ENCODE data around the gene SLC17A5. TPM values are rescaled to one million over a fixed set of nuclear protein-coding genes. Genes with fewer than 3 reads are reported as not detected.
A peak's percentile ranks its signal among the peaks of the same experiment; 100 is the strongest.

The SLC17A5 gene
- total and polyA plus RNA-seq, 2 donors (not counting 3 experiments of a cell fraction or from before 2014, with no cell fraction given): 15.2 to 18.7 TPM

DNA sequence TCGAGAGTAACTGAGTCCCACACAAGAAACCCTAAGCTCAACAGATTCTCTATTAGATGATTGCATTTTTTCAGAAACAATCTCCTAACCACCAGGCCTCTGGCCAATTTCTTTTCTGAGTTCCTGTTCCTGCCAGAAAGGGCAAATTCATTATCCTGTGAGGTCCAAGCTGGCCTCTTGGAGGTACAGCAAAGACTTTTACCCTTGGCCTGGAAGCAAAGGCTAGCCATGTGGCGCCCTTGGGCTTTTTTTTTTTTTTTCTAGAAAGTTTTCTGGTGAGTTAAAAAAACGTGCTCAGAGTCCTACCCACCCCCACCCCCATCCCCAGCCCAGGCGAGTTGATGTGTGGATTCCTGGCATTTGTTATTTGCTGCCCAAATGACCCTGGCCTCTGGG, 73.9 kb downstream of the SLC17A5 start:
- no peaks in the 10 kb centered on the region for H3K9me1 ChIP-seq (replicated peaks; ENCODE audit: control insufficient read depth, extremely low read depth, insufficient read depth, low read length)
- peaks cover 26% of the 10 kb centered on the region for H3K4me1 ChIP-seq (ENCODE audit: control insufficient read depth, extremely low read depth, insufficient read depth, low read length)
- no peak for DNase-seq (ENCODE audit: low read depth, low spot score)
- no peaks in the 10 kb centered on the region for H3K36me3 ChIP-seq (ENCODE audit: control insufficient read depth in 2 of 2, extremely low read depth in 1 of 2, insufficient read depth in 2 of 2, low read length in 2 of 2)
- H2AFZ ChIP-seq (ENCODE audit: low read depth, low read length): no peak overlapping the region
- H3K27ac ChIP-seq (ENCODE audit: insufficient read depth, low read depth, low read length): peak overlapping the region; percentile 100
- TF ChIP-seq, protein P1, sequence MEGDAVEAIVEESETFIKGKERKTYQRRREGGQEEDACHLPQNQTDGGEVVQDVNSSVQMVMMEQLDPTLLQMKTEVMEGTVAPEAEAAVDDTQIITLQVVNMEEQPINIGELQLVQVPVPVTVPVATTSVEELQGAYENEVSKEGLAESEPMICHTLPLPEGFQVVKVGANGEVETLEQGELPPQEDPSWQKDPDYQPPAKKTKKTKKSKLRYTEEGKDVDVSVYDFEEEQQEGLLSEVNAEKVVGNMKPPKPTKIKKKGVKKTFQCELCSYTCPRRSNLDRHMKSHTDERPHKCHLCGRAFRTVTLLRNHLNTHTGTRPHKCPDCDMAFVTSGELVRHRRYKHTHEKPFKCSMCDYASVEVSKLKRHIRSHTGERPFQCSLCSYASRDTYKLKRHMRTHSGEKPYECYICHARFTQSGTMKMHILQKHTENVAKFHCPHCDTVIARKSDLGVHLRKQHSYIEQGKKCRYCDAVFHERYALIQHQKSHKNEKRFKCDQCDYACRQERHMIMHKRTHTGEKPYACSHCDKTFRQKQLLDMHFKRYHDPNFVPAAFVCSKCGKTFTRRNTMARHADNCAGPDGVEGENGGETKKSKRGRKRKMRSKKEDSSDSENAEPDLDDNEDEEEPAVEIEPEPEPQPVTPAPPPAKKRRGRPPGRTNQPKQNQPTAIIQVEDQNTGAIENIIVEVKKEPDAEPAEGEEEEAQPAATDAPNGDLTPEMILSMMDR (IDR thresholded peaks at IDR 0.05; ENCODE audit: extremely low read depth in 1 of 2, insufficient read depth in 1 of 2, low read depth in 1 of 2, low read length in 2 of 2): no peak
- TF ChIP-seq GATA2 (IDR thresholded peaks at IDR 0.05; ENCODE audit: insufficient read depth, insufficient read length, low read depth, low read length): no peak
- TF ChIP-seq EZH2 (IDR thresholded peaks at IDR 0.05; ENCODE audit: borderline replicate concordance, low read depth, low read length, severe bottlenecking): no peak
- peak; percentile 53 for TF ChIP-seq POLR2A (IDR thresholded peaks at IDR 0.05; ENCODE audit: low read depth, low read length)
- no peak for TF ChIP-seq POLR2AphosphoS5 (IDR thresholded peaks at IDR 0.05; ENCODE audit: insufficient read depth, low read depth, low read length)
- no peak for TF ChIP-seq FOS (IDR thresholded peaks at IDR 0.05; ENCODE audit: borderline replicate concordance, insufficient read depth, low read length)
- TF ChIP-seq MYC (IDR thresholded peaks at IDR 0.05; ENCODE audit: low read depth, low read length): peak; percentile 10
- TF ChIP-seq JUN (IDR thresholded peaks at IDR 0.05; ENCODE audit: borderline replicate concordance, insufficient read depth, insufficient read length, low read depth): no peak
- TF ChIP-seq, protein P2, sequence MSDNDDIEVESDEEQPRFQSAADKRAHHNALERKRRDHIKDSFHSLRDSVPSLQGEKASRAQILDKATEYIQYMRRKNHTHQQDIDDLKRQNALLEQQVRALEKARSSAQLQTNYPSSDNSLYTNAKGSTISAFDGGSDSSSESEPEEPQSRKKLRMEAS (IDR thresholded peaks at IDR 0.05; ENCODE audit: insufficient read depth, insufficient read length): no peak
- ChIA-PET CTCF (interaction anchor here (0.6 to 2.6 kb wide), 21 partner anchors 8 to 191 kb away, joined by 3 to 32 read pairs (median 5); partner anchors contain the start of genes EEF1A1 and SLC17A5), POLR2A (interaction anchor here (0.5 to 2.8 kb wide), 10 partner anchors 13 to 134 kb away, joined by 3 to 74 read pairs (median 4); partner anchors contain the start of genes EEF1A1 and SLC17A5)
- no peak overlapping the region for H3K4me3 ChIP-seq (replicated peaks in 1 of 3; ENCODE audit: insufficient read depth in 1 of 3, low read depth in 1 of 3, low read length in 3 of 3)
- no peaks in the 10 kb centered on the region for H4K20me1 ChIP-seq (replicated peaks; ENCODE audit: control insufficient read depth, extremely low read depth, insufficient read depth, low read length)
- FAIRE-seq: no peak
- H3K4me2 ChIP-seq (ENCODE audit: insufficient read depth, low read length): peak overlapping the region; percentile 60
- H3K9ac ChIP-seq (replicated peaks; ENCODE audit: extremely low read depth, insufficient read depth, low read length): peak overlapping the region; percentile 99
- dilution Hi-C loops (cut with MboI; ENCODE audit: extremely low pct_ligation_motif_present, low sequenced_read_pairs): loop anchor here (10.0 kb wide), 1 partner anchor 65 kb away; no protein-coding TSS in a partner anchor
- no peaks in the 10 kb centered on the region for H3K79me2 ChIP-seq (ENCODE audit: control insufficient read depth, insufficient read depth, low read length)
- H3K27me3 ChIP-seq (ENCODE audit: control insufficient read depth in 2 of 2, insufficient read depth in 2 of 2, low read length in 2 of 2): no peaks in the 10 kb centered on the region
- BruUV-seq (replicated peaks): TSS peak; percentile 83
- intact Hi-C loops (cut with micrococcal nuclease): loop anchor here (1.0 to 10.0 kb wide), 6 partner anchors 30 to 1915 kb away; partner anchors contain the start of genes EEF1A1, FILIP1 and MTO1
- H3K9me3 ChIP-seq (replicated peaks; ENCODE audit: control insufficient read depth, insufficient read depth, low read length): no peaks in the 10 kb centered on the region
